A549 (cell line): Measurements from ENCODE around the gene ASGR1. TPM values are rescaled to one million over a fixed set of nuclear protein-coding genes. Genes with fewer than 3 reads are reported as not detected.
A peak's percentile ranks its signal among the peaks of the same experiment; 100 is the strongest.

Experiments
- ATAC-seq, 2 experiments: fragments of 200-7000 bp in 1 of 2; fragments of >200 bp in 1 of 2; cut with Nextera tagmentation in 1 of 2; cut with Tn5 transposase in 1 of 2; 3 replicates each; pipeline versions ENCODE4 v1.8.0 to v1.9.1; 2018 to 2020; ENCODE audit warnings: mild to moderate bottlenecking in 1 of 2, moderate library complexity in 1 of 2
- CTCF ChIA-PET: fragments of 300-600 bp; sonication (Branson Sonifier 250); formaldehyde crosslinking; extraction: SDS; loops from one replicate; lab custom pipeline; 2021; ENCODE audit warnings: antibody characterized with exemption, inconsistent platforms; lab: Yijun Ruan, JAX
- POLR2A ChIA-PET: fragments of 350-600 bp; formaldehyde crosslinking; extraction: SDS; loops from one replicate; lab custom pipeline; 2021; ENCODE audit warnings: antibody characterized with exemption, inconsistent platforms; lab: Yijun Ruan, JAX
- DNase-seq, 2 experiments: peaks; one replicate each; pipeline versions ENCODE4 v3.0.0 to v3.0.0-alpha.2; 2011 to 2016; ENCODE audit warnings: low read depth in 1 of 2, low spot score in 1 of 2
- FAIRE-seq: peaks from 2 replicates; lab custom pipeline; 2011; peaks lifted over from hg19 to GRCh38; lab: Jason Lieb, UNC
- H3K27ac ChIP-seq, 2 experiments: fragments of >200 bp; sonication (Bioruptor Twin); formaldehyde crosslinking; 3 replicates each; pipeline ENCODE4 v1.5.1; 2016 to 2017
- H3K4me1 ChIP-seq: fragments of >200 bp; sonication (Bioruptor Twin); formaldehyde crosslinking; 3 replicates; pipeline ENCODE4 v1.6.1; 2016
- H3K4me2 ChIP-seq: fragments of >200 bp; sonication (Bioruptor Twin); formaldehyde crosslinking; 3 replicates; pipeline ENCODE4 v1.6.1; 2016
- H3K4me3 ChIP-seq: fragments of >200 bp; sonication (Bioruptor Twin); formaldehyde crosslinking; 3 replicates; pipeline ENCODE4 v1.5.1; 2016
- H3K9me3 ChIP-seq: fragments of >200 bp; sonication (Bioruptor Twin); formaldehyde crosslinking; 3 replicates; pipeline ENCODE4 v1.6.1; 2016
- BCL3 ChIP-seq: fragments of >200 bp; sonication (Bioruptor Twin); formaldehyde crosslinking; IDR thresholded peaks from 3 replicates; pipeline ENCODE4 v1.6.1; 2016
- BHLHE40 ChIP-seq: IDR thresholded peaks from 2 replicates; pipeline ENCODE4 v1.6.1; 2012; ENCODE audit warnings: low read depth, low read length, inconsistent platforms
- CHD4 ChIP-seq: fragments of 200-600 bp; sonication (generic); IDR thresholded peaks from 2 replicates; pipeline ENCODE4 v1.6.1; 2016; ENCODE audit warnings: antibody characterized with exemption, mild to moderate bottlenecking, borderline replicate concordance
- E2F6 ChIP-seq: IDR thresholded peaks from 2 replicates; pipeline ENCODE4 v1.6.1; 2012; ENCODE audit warnings: low read depth, borderline replicate concordance
- FOSB ChIP-seq: fragments of 250-450 bp; sonication (Bioruptor Pico); IDR thresholded peaks from 2 replicates; pipeline ENCODE4 v1.5.0; 2020; ENCODE audit warnings: mild to moderate bottlenecking, moderate library complexity
- FOSL2 ChIP-seq, 2 experiments: fragments of 450-650 bp in 1 of 2; fragments of >200 bp in 1 of 2; sonication (Bioruptor Twin) in 1 of 2; formaldehyde crosslinking; IDR thresholded peaks; 2 replicates each; pipeline versions ENCODE4 v1.5.0 to v1.6.1; 2016 to 2020; ENCODE audit warnings: mild to moderate bottlenecking in 1 of 2, moderate library complexity in 1 of 2
- HES2 ChIP-seq: fragments of >200 bp; sonication (Bioruptor Twin); formaldehyde crosslinking; IDR thresholded peaks from 2 replicates; pipeline ENCODE4 v1.6.1; 2016
- HOXA7 ChIP-seq: fragments of 250-450 bp; sonication (Bioruptor Pico); IDR thresholded peaks from 2 replicates; pipeline ENCODE4 v1.5.0; 2020; ENCODE audit warnings: mild to moderate bottlenecking, moderate library complexity
- HOXB13 ChIP-seq: fragments of 250-450 bp; sonication (Bioruptor Pico); IDR thresholded peaks from 2 replicates; pipeline ENCODE4 v1.5.0; 2020; ENCODE audit warnings: low read depth, mild to moderate bottlenecking, moderate library complexity
- JUN ChIP-seq, 2 experiments: fragments of >200 bp; sonication (Bioruptor Twin); formaldehyde crosslinking; IDR thresholded peaks; 2 replicates in 1 of 2; 3 replicates in 1 of 2; pipeline ENCODE4 v1.6.1; 2016 to 2017
- KDM1A ChIP-seq: fragments of 200-600 bp; sonication (generic); IDR thresholded peaks from 2 replicates; pipeline ENCODE4 v1.6.1; 2016; ENCODE audit warnings: low read depth, mild to moderate bottlenecking
- MAX ChIP-seq: IDR thresholded peaks from 2 replicates; pipeline ENCODE4 v1.6.1; 2012
- MYC ChIP-seq: IDR thresholded peaks from 2 replicates; pipeline ENCODE4 v1.6.1; 2012; ENCODE audit warnings: mild to moderate bottlenecking, inconsistent platforms, low read length, improper control_type of control experiment, borderline replicate concordance
- NFE2L2 ChIP-seq: fragments of 150-350 bp; conservative IDR thresholded peaks from 2 replicates; pipeline ENCODE4 v1.6.1; 2014; ENCODE audit warnings: low read length
- NPAS2 ChIP-seq: fragments of 250-450 bp; sonication (Bioruptor Pico); IDR thresholded peaks from 2 replicates; pipeline ENCODE4 v1.8.0; 2022; ENCODE audit warnings: mild to moderate bottlenecking, moderate library complexity, borderline replicate concordance
- NR3C1 ChIP-seq: fragments of >200 bp; sonication (Bioruptor Twin); formaldehyde crosslinking; IDR thresholded peaks from 3 replicates; pipeline ENCODE4 v1.6.1; 2017
- PBX3 ChIP-seq: IDR thresholded peaks from 2 replicates; pipeline ENCODE4 v1.6.1; 2012
- RAD21 ChIP-seq, 2 experiments: fragments of >200 bp in 1 of 2; sonication (Bioruptor Twin) in 1 of 2; formaldehyde crosslinking in 1 of 2; IDR thresholded peaks in 1 of 2; conservative IDR thresholded peaks in 1 of 2; 2 replicates in 1 of 2; 3 replicates in 1 of 2; pipeline ENCODE4 v1.6.1; 2012 to 2018; ENCODE audit warnings: inconsistent platforms in 1 of 2
- RNF2 ChIP-seq: fragments of 200-600 bp; sonication (generic); IDR thresholded peaks from 2 replicates; pipeline ENCODE4 v1.6.1; 2016; ENCODE audit warnings: low read depth, mild to moderate bottlenecking, antibody characterized with exemption, moderate library complexity, borderline replicate concordance
- SMC3 ChIP-seq: fragments of >200 bp; sonication (Bioruptor Twin); formaldehyde crosslinking; IDR thresholded peaks from 3 replicates; pipeline ENCODE4 v1.6.1; 2018; ENCODE audit warnings: inconsistent platforms
- TP53 ChIP-seq: fragments of 250-450 bp; sonication (Bioruptor Pico); IDR thresholded peaks from 2 replicates; pipeline ENCODE4 v1.5.0; 2021; ENCODE audit warnings: mild to moderate bottlenecking, moderate library complexity
- ZSCAN20 ChIP-seq: fragments of 250-450 bp; sonication (Bioruptor Pico); IDR thresholded peaks from 2 replicates; pipeline ENCODE4 v1.8.0; 2022; ENCODE audit warnings: mild to moderate bottlenecking, moderate library complexity
- WGBS: methylation state at CpG from one replicate; pipeline ENCODE4 v1.1.6; 2017; ENCODE audit errors: missing lambda C conversion rate; 5-methylcytosine and 5-hydroxymethylcytosine counted together
- polyA plus RNA-seq, 4 experiments: library from polyadenylated mRNA; depleted of rRNA in 3 of 4; stranded (reverse); fragments of >200 nt; fragmentation: RNase III in 1 of 4; extraction: RNeasy Plus Mini Kit Qiagen cat#74134 plus additional on column Dnase treatment in 1 of 4; gene quantifications; 2 replicates in 3 of 4; 3 replicates in 1 of 4; pipeline ENCODE4 v1.2.3, GENCODE V29; 2011 to 2017

The ASGR1 gene
- polyA plus RNA-seq, 2 of the 4 experiments (the other 2 are of a cell fraction), result 1.6 to 2.6 TPM

- 89% methylated on average over 15 of the region's 15 CpGs for WGBS
- TF ChIP-seq KDM1A, result no peak
- TF ChIP-seq BCL3, result no peak
- TF ChIP-seq E2F6, result no peak
- TF ChIP-seq NR3C1, result no peak
- no peak for TF ChIP-seq FOSB (CRISPR knock-in tag)
- TF ChIP-seq NFE2L2, result no peak
- TF ChIP-seq CHD4, result no peak
- no peak for TF ChIP-seq SMC3
- no peak for TF ChIP-seq MAX
- H3K27ac ChIP-seq, result peak overlapping the region; percentile 82 to 85
- CTCF ChIA-PET, result interaction anchor here (2.0 to 2.8 kb wide), 2 partner anchors 10 to 159 kb away, joined by 9 to 10 read pairs; no protein-coding TSS in a partner anchor
- H3K9me3 ChIP-seq, result no peaks in the 10 kb centered on the region
- peak overlapping the region; percentile 84 for H3K4me2 ChIP-seq
- peak overlapping the region; percentile 52 for H3K4me3 ChIP-seq
- ATAC-seq (peak; percentile 10 to 15; a peak in 5 of 6 replicates), FAIRE-seq (no peak), DNase-seq (no peak)
- POLR2A ChIA-PET, result no interaction called here
- peaks cover 12% of the 10 kb centered on the region for H3K4me1 ChIP-seq
Measured at GRCh38 chr17:7204336-7204735, 25.2 kb upstream of the ASGR1 start.

GRCh38 chr17:7203391-7203790 lies 24.2 kb upstream of the ASGR1 start:
- ChIA-PET CTCF (interaction anchor here (1.2 to 2.8 kb wide), 4 partner anchors 11 to 158 kb away, joined by 3 to 12 read pairs (median 10); no protein-coding TSS in a partner anchor), POLR2A (no interaction called here)
- 99% methylated on average over 16 of the region's 16 CpGs for WGBS
- H3K4me3 ChIP-seq, result no peak overlapping the region
- H3K27ac ChIP-seq, result no peak overlapping the region
- no peak overlapping the region for H3K4me2 ChIP-seq
- DNase-seq, result no peak
- TF ChIP-seq RAD21 (conservative IDR thresholded peaks at IDR 0.05 in 1 of 2, IDR thresholded peaks at IDR 0.05 in 1 of 2) (no peak), HES2 (no peak), MYC (no peak), HOXB13 (CRISPR knock-in tag) (no peak), TP53 (CRISPR knock-in tag) (no peak), JUN (IDR thresholded peaks at IDR 0.05) (no peak), HOXA7 (no peak), ZSCAN20 (CRISPR knock-in tag) (no peak), FOSL2 (IDR thresholded peaks at IDR 0.05) (no peak), FOSL2 (CRISPR knock-in tag; IDR thresholded peaks at IDR 0.05) (no peak), CHD4 (no peak), BHLHE40 (no peak), PBX3 (no peak), RNF2 (no peak), NPAS2 (no peak), BCL3 (no peak)
- TF ChIP-seq, all 56 proteins: peak for 0
- FAIRE-seq, result no peak
- H3K4me1 ChIP-seq, result peaks cover 12% of the 10 kb centered on the region
- no peaks in the 10 kb centered on the region for H3K9me3 ChIP-seq
- no peak for ATAC-seq
